ENCODE data around the gene CTXN1. TPM values are rescaled to one million over a fixed set of nuclear protein-coding genes. Genes with fewer than 3 reads are reported as not detected.

CTXN1 gene
- total RNA-seq, 2 donors from 2014 or later = 60.1 to 87.2 TPM

- no peak overlapping the region for H3K9ac ChIP-seq (ENCODE audit: extremely low read depth, low read length, poor library complexity, severe bottlenecking)
- peaks cover 30% of the 10 kb centered on the region for H3K36me3 ChIP-seq (ENCODE audit: control insufficient read depth, insufficient read depth, low read length)
- Mint-ChIP-seq H3K36me3 (ENCODE audit: low read depth) (peaks cover 20% of the 10 kb centered on the region), H3K27me3 (ENCODE audit: insufficient read depth) (peaks cover 15% of the 10 kb centered on the region), H3K9me3 (no peaks in the 10 kb centered on the region), H3K4me1 (peaks cover 2% of the 10 kb centered on the region), H3K4me3 (no peak overlapping the region), H3K27ac (no peak overlapping the region)
- no peak for DNase-seq
- no peak overlapping the region for H3K27ac ChIP-seq (ENCODE audit: low read depth, low read length)
- H3K4me3 ChIP-seq (ENCODE audit: low read length) = no peak overlapping the region
- WGBS, 2 experiments (ENCODE audit: insufficient coverage in 1 of 2, insufficient read length in 1 of 2) = 96 to 97% methylated on average over 35 to 54 of the region's 54 CpGs
- H3K4me1 ChIP-seq (ENCODE audit: control insufficient read depth, insufficient read depth, low read length) = no peaks in the 10 kb centered on the region
- no peaks in the 10 kb centered on the region for H3K9me3 ChIP-seq (ENCODE audit: control insufficient read depth, low read length)
- peaks cover 10% of the 10 kb centered on the region for H3K27me3 ChIP-seq (ENCODE audit: control insufficient read depth, insufficient read depth, low read length, poor library complexity, severe bottlenecking)
- TF ChIP-seq CTCF (conservative IDR thresholded peaks at IDR 0.05) = no peak
These were observed 15.4 kb downstream of the CTXN1 start for GRCh38 chr19:7910321-7911161.

GRCh38 chr19:7909471-7910067 is 16.4 kb downstream of the CTXN1 start:
- WGBS, 2 experiments (ENCODE audit: insufficient coverage in 1 of 2, insufficient read length in 1 of 2) = 80 to 96% methylated on average over 1 to 21 of the region's 21 CpGs
- no peaks in the 10 kb centered on the region for H3K9me3 ChIP-seq (ENCODE audit: control insufficient read depth, low read length)
- H3K27ac ChIP-seq (ENCODE audit: low read depth, low read length) = no peak overlapping the region
- no peak overlapping the region for H3K4me3 ChIP-seq (ENCODE audit: low read length)
- Mint-ChIP-seq H3K27me3 (ENCODE audit: insufficient read depth) (peaks cover 6% of the 10 kb centered on the region), H3K9me3 (no peaks in the 10 kb centered on the region), H3K4me3 (no peak overlapping the region), H3K27ac (no peak overlapping the region), H3K36me3 (ENCODE audit: low read depth) (peaks cover 21% of the 10 kb centered on the region), H3K4me1 (peaks cover 9% of the 10 kb centered on the region)
- no peak overlapping the region for H3K9ac ChIP-seq (ENCODE audit: extremely low read depth, low read length, poor library complexity, severe bottlenecking)
- TF ChIP-seq CTCF (conservative IDR thresholded peaks at IDR 0.05) = no peak
- H3K27me3 ChIP-seq (ENCODE audit: control insufficient read depth, insufficient read depth, low read length, poor library complexity, severe bottlenecking) = peaks cover under 1% of the 10 kb centered on the region
- H3K4me1 ChIP-seq (ENCODE audit: control insufficient read depth, insufficient read depth, low read length) = no peaks in the 10 kb centered on the region
- peaks cover 30% of the 10 kb centered on the region for H3K36me3 ChIP-seq (ENCODE audit: control insufficient read depth, insufficient read depth, low read length)
- no peak for DNase-seq

- Histone ChIP-seq H3K4me1 (ENCODE audit: control insufficient read depth, insufficient read depth, low read length) (no peaks in the 10 kb centered on the region), H3K9me3 (ENCODE audit: control insufficient read depth, low read length) (no peaks in the 10 kb centered on the region), H3K9ac (ENCODE audit: extremely low read depth, low read length, poor library complexity, severe bottlenecking) (no peak overlapping the region), H3K4me3 (ENCODE audit: low read length) (no peak overlapping the region), H3K27me3 (ENCODE audit: control insufficient read depth, insufficient read depth, low read length, poor library complexity, severe bottlenecking) (no peaks in the 10 kb centered on the region), H3K27ac (ENCODE audit: low read depth, low read length) (no peak overlapping the region), H3K36me3 (ENCODE audit: control insufficient read depth, insufficient read depth, low read length) (peaks cover 30% of the 10 kb centered on the region)
- Mint-ChIP-seq H3K4me3 (no peak overlapping the region), H3K27ac (no peak overlapping the region), H3K27me3 (ENCODE audit: insufficient read depth) (peaks cover 2% of the 10 kb centered on the region), H3K4me1 (peaks cover 11% of the 10 kb centered on the region), H3K9me3 (no peaks in the 10 kb centered on the region), H3K36me3 (ENCODE audit: low read depth) (peaks cover 21% of the 10 kb centered on the region)
- no peak for TF ChIP-seq CTCF (conservative IDR thresholded peaks at IDR 0.05)
- no peak for DNase-seq
- 50 to 90% methylated on average over 2 to 19 of the region's 19 CpGs for WGBS, 2 experiments (ENCODE audit: insufficient coverage in 1 of 2, insufficient read length in 1 of 2)
These were observed 17.0 kb downstream of the CTXN1 start for GRCh38 chr19:7908742-7909461.

All from endodermal cell (in vitro differentiated cells).